Measurements from ENCODE around the gene USP32.

The USP32 gene

DNA sequence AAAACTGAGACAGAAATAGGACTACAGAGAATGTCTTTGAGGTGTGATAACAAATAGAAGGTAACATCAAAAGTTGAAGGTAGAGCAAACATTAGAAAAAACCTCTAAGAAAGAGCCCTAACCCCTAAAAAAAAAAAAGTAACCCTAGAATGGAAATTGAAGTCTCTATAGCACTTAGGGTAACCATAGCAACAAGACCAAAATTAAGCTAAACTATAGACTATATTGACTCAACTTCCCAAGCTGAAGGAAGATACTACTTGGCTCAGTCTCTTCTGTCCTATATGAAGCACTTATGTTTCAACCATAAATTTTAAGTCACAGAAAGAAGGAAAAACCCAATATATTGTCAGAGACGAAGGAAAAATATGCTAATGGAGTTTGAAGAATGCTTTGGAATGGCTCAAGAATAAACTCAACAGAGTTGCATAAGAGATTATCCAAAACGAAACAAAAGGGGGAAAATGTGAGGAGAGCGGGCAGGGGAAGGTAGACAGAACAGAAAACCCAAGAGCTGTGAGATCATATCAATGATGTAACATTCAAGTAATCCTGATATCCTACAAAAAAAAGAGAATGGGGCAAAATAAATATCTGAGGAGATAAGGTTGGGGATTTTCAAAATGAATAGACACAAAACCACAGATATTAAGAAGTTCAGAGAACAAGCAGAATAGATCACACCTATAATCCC, 88.4 kb downstream of the USP32 start:
- no peak for DNase-seq (ENCODE audit: low read depth in 2 of 2, low spot score in 1 of 2)

DNA sequence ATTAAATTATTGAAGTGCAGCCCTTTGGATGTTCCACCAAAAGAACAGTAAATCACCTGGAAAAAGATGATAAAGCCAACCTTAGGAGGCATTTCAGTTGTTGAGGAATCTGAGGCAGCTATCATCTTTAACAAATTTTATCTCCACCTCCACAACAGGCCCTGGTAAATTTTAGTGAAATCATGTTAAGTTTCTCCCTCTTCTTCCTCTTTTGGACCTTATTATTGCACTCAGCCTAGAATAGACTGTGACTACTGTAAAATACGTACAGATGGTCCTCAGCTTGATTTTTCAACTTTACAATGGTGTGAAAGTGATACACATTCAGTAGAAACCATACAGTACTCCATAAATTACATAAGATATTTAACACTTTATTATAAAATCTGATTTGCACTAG, 90.3 kb downstream of the USP32 start:
- DNase-seq (ENCODE audit: low read depth in 2 of 2, low spot score in 1 of 2): no peak

DNA sequence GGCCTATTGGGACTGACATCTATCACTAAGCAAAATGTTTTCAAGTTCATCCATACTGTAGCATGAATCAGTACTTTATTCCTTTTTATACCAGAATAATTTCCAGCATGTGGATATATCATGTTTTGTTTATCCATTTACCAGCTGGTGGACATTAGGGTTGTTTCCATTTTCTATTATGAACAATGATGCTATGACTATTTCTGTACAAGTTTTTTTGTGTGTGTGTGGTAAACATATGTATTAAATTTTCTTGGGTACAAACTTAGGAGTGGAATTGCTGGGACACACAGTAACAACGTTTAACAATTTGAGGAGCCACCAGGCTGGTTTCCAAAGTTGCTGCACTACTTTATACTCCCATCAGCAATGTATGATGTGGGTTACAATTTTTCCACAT, 91.0 kb downstream of the USP32 start:
- no peak for DNase-seq (ENCODE audit: low read depth in 2 of 2, low spot score in 1 of 2)

DNA sequence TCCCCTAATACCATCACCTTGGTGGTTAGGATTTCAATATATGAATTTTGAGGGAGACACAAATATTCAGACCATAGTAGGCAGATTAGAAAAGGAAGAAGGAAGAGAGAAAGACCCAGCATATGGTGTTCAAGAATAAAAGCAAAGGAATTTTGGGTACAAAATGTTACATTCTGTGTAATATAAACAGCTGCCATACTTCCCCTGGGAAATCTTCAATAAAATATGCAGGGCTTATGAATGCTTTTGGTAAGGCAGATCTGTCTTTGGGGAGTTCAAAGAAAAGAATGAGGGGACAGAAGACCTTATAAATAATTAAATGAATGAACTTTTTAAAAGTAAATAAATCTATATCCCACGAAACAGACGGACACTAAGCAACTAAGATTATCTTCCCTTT, 91.9 kb downstream of the USP32 start:
- DNase-seq (ENCODE audit: low read depth in 2 of 2, low spot score in 1 of 2): no peak

DNA sequence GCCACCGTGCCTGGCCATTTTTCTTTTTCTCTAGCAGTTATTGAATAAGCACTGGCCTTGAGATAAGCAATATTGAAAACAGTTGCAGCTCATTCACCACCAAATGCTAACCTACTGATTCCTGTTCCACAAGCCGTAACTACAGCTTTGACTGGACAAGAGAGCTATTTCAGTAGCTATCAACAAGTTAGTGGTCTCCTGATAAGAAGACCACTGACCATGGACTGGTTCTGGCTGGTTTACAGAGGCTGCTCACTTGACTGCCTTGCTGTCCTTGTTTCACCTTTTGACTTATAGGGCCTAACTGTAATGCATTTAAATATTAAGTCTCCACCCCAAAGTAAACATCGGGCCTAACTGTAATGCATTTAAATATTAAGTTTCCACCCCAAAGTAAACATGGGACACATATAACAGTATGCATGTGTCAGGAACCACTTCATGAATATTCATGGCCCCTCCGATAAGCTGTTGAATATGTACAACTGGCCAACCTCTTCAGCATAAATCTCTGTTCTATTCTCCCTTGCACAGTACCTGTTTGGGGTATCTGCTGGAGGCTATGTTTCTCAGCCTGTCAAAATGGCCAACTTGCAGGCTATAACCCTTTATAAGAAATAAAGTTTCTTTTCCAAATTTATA, 94.1 kb downstream of the USP32 start:
- no peak for DNase-seq (ENCODE audit: low read depth in 2 of 2, low spot score in 1 of 2)

DNA sequence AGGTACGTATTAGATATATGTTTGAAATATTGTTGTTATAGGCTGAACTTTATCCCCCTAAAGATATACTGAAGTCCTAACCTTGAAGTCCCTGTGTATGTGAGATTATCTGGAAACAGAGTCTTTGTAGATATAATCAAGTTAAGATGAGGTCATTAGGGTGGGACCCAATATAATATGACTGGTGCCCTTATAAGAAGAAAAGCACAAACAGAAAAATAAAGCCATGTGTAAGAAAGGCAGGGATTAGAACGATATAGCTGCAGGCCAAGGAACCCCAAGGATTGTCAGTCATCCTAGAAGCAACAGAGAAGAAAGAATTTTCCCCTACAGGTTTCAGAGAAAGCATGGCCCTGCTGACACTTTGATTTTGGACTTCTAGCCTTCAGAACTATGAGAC, 95.8 kb downstream of the USP32 start:
- no peak for DNase-seq (ENCODE audit: low read depth in 2 of 2, low spot score in 1 of 2)

- DNase-seq (ENCODE audit: low read depth in 2 of 2, low spot score in 1 of 2): no peak
These were observed 98.2 kb downstream of the USP32 start for GRCh38 chr17:60293580-60294335.

- DNase-seq (ENCODE audit: low read depth in 2 of 2, low spot score in 1 of 2): no peak
These were observed 99.2 kb downstream of the USP32 start for GRCh38 chr17:60292697-60293096.

- DNase-seq (ENCODE audit: low read depth in 2 of 2, low spot score in 1 of 2): no peak
These were observed 107.2 kb downstream of the USP32 start for GRCh38 chr17:60284709-60285108.

GRCh38 chr17:60283816-60284215, 108.1 kb downstream of the USP32 start:
- DNase-seq (ENCODE audit: low read depth in 2 of 2, low spot score in 1 of 2): no peak

DNA sequence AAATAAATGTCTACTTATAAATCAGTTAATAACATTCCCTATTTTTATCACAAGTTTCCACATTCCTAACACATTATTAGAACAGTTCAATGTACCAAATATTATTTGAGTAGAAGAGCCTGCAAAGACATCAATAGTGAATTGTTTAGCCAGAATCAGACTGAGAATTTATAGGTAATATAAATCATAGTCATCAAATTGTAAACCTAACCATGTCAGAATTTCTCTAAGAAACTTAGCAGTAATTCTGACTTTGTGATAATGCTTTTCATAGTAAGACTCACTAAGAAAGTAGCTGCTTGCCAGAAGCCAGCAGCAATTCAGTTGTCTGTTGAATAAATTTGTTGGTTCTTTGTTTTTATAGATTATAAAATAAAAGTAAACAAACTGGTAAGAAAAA, 111.3 kb downstream of the USP32 start:
- DNase-seq (ENCODE audit: low read depth in 2 of 2, low spot score in 1 of 2): no peak

DNA sequence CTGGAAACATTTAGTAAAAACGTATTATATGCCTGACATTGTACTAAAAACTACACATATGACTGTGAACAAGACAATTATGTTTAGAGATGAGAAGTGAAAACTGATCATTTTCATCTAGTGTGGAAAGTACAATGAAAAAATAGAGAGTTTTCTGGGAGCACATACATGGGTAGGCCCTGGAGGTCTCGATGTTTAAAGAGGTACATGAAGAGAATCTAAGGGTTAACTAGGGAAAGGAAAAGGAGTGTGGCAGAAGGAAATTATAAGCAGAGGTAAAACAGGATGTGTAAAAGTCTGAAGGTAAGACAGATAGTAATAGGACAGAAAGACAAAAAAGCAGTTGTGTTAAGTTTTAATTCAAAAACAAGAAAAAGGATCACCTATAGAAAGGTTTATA, 113.7 kb downstream of the USP32 start:
- no peak for DNase-seq (ENCODE audit: low read depth in 2 of 2, low spot score in 1 of 2)

GRCh38 chr17:60277258-60277657, 114.7 kb downstream of the USP32 start:
- no peak for DNase-seq (ENCODE audit: low read depth in 2 of 2, low spot score in 1 of 2)

- DNase-seq (ENCODE audit: low read depth in 2 of 2, low spot score in 1 of 2): no peak
These were observed 122.5 kb downstream of the USP32 start for GRCh38 chr17:60269417-60269816.

- DNase-seq (ENCODE audit: low read depth in 2 of 2, low spot score in 1 of 2): no peak
These were observed 131.4 kb downstream of the USP32 start for GRCh38 chr17:60260540-60260939.

DNA sequence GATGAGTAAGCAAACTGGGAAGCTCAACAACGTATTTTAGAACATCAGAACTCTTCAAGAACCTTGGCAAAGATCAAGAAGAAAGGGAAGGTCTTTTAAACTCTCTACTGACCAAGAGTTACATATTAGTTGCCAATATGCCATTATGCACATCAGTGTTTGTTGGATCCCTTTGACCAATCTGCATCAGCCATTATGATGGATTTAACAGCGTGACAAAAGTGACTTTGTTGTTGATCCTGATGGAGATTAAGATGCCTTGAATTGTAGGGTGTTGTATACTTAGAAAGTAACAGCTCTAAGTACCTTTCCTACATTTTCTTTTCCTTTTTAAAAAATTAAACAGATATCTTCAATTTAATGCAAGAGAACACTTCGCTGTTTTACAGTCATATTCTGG, 133.6 kb downstream of the USP32 start:
- no peak for DNase-seq (ENCODE audit: low read depth in 2 of 2, low spot score in 1 of 2)

GRCh38 chr17:60256174-60256573, 135.8 kb downstream of the USP32 start:
- DNase-seq (ENCODE audit: low read depth in 2 of 2, low spot score in 1 of 2): no peak

DNA sequence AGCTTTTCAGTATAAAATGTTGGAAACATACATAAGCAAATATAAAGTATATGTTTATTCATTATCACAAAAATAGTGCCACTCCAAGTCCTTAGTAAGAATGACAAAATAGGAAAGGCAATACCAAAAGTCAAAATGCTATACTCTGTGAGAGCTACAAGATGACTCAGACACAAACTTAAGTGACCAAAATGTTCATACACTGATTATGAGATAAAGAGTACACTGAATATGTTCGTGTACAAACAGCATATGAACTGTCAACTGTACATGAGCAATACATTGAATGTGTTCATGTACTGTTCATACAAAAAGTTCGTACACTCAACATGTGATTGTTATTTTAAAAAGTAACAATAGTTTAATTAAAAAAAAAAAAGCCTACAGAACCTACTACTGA, 138.9 kb downstream of the USP32 start:
- no peak for DNase-seq (ENCODE audit: low read depth in 2 of 2, low spot score in 1 of 2)

GRCh38 chr17:60252459-60252858, 139.5 kb downstream of the USP32 start:
- DNase-seq (ENCODE audit: low read depth in 2 of 2, low spot score in 1 of 2): no peak

GRCh38 chr17:60249290-60249826, 142.6 kb downstream of the USP32 start:
- DNase-seq (ENCODE audit: low read depth in 2 of 2, low spot score in 1 of 2): no peak

- DNase-seq (ENCODE audit: low read depth in 2 of 2, low spot score in 1 of 2): no peak
These were observed 143.2 kb downstream of the USP32 start for GRCh38 chr17:60248618-60249289.
